HG03159 (cell line): Measurements from ENCODE around the gene PDE8A.

Experiments used
- ATAC-seq: cut with Tn5 transposase; IDR thresholded peaks from one replicate; pipeline ENCODE4 v1.9.1; 2021; ENCODE audit warnings: mild to moderate bottlenecking, moderate library complexity; ENCODE audit not compliant: unreplicated experiment

The PDE8A gene

DNA sequence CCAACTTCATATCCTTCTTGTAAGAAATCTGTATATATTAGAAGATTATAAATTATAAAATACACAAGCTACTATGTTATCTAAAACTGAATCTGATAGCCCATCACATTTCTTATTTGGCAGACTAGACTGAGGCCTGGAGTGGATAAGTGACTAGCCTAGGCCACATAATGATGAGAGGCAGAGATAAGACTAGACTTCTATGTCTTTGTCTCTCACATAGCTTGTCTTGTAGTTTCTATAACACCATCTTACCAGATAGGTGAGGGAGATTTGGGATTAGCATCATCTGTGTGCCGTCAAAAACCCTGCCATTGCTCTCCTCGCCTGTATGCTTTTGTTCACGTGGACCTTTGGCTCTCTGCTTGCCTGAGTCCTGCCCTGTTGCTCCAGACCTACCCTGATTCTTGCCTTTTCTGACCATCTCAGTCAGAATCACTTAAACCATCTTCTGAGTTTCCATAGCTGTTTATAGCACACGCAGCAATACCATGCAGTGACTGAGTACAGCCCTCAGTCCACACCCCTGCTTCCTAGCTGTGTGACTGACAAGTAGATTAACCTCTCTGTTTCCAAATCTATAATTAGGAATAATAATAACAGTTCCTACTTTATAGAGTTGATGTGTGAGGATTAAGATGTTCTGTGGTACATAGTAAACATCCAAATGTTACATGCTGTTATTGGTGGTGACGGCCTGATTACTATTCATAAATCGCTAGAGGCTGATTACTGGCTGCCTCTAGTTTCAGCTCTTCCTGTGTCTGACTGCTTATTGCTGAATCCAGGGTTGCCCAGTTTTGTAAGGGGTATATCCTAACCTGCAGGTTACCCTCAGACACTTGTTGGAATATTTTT is 49.7 kb downstream of the PDE8A start:
- ATAC-seq: no peak

DNA sequence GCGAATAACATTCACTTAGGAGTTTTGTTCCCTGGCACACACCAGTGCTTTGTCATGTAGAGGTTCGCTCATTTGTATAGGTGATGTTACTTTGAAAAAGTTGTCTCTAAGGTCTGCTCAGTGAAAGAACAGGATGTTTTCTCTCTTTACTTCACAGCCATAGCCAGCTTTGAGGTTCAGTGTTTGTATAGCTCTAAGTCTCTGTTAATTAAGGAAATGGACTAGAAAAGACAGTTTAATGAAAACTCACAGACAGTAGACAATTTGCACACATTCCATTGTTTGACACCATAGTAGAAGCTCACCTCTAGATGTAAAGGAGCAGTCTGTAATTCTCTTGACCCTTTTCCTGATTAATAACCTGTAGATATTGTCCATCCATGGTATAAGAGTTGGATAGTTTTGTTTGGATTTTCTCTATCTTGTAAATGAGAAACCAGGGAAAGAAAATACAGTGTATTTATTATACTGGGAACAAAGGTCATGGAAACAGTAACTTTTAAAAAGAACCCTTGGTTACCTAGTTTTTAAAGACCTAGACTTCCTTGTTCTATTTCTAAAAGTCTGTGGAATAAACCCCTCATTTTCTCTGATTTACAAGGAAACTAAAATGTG is 50.4 kb downstream of the PDE8A start:
- ATAC-seq: no peak

DNA sequence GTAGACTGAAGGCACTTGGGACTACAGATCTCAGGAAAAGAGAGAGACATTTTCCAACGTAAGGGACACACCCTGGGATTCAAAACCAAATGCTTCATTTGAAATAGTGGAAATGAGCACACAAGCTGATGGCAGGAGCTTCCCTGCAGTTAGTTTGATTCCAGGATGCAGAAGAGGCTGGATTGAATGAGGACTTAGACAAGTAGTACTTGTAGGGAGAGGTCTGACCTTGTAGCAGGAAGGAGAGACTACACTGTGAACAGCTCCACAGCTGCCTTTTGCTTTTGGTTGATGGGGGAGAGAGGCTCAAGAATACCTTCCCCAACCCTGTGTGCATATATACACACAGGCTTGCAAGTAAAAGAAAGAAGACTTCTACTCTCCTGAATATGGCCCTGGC is 51.5 kb downstream of the PDE8A start:
- ATAC-seq: no peak

DNA sequence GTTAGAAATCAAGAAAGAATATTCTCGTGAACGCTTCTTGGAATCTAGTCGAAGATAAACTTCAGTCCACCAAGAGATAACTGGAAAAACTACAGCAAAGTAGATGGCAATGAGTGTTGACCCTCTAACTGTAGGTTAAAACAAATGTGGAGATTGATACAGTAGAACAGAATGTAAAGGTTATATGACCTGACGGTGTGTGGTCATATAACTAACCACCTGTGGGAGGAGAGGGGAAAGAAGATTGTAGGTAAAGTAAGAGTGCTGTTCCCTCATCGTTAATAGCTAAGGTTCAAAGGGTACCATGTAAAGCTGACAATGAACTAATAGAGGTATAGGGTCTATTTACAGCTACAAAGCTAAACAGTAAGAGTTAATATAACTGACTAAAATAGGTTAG is 52.6 kb downstream of the PDE8A start:
- ATAC-seq: no peak

DNA sequence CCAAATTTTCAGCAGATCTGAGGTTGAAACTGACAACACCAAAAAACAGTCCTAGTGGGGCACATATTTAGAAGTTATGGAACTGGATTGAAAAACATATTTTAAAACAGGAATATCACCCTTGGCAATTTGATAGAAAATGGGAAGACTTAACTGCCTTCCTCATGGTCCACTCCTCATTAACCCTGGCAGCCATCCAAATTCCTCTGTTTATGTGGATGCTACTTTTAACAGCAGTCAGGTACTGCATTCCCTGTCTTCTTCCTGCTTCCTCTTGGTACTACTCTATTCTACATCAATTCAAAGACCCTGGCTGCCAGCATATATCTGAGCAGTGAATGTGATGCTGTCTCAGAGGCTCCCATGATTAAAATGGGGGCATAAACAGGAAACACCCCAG is 54.3 kb downstream of the PDE8A start:
- ATAC-seq: no peak

DNA sequence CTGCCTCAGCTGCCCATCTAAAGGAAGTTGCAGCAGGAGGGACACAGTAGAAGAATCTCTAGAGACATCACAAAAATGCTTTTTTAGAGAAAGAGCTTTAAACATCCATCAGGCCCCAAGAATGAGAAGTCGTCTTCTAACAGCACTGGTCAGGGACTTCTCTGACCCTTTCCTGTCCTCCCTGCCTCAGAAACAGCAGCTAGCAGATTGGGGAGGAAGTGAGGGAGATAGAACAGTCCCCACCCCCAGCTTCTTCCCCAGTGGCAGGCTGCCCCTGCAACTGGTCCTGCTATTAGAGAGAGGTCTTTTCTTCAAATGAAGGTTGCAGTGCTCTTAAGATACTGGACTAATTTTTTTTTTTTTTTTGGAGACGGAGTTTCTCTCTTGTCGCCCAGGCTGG is 55.1 kb downstream of the PDE8A start:
- no peak for ATAC-seq

DNA sequence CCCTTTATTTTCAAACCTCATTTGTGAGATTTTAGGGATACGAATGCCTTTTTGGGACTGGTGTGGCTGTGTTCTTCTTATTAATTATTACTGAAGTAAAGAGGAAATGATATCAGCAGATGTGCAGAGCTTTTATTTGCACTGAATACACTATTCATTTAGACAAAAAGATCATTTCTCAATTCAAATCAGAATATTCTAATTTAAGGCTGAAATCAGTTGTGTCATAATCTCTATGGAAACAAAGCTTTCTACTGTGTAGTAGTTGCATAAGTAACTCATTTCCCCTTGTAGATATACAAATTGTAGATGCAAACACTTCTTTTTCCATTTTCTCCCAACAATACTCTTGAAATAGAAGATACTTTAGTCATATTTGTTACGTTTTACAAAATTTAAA is 56.0 kb downstream of the PDE8A start:
- ATAC-seq: no peak

DNA sequence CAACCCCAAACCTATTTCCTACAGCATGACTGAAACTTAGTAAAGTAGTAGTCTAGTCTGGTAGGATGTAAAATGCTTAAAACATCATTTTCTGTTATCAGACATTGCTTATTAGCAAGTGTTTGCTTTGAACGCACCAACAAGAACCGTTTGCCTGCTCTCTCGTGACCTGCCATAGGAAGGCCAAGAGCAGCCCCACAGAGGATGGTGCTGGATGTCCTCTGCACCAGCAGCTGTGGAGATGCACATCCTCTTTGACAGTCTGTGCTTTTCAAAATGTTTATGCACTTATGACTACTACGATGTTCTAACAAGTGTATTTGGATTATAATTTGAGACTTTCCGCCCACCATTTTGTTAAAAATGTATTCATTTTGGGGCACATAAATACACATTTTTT is 59.6 kb downstream of the PDE8A start:
- ATAC-seq: no peak

DNA sequence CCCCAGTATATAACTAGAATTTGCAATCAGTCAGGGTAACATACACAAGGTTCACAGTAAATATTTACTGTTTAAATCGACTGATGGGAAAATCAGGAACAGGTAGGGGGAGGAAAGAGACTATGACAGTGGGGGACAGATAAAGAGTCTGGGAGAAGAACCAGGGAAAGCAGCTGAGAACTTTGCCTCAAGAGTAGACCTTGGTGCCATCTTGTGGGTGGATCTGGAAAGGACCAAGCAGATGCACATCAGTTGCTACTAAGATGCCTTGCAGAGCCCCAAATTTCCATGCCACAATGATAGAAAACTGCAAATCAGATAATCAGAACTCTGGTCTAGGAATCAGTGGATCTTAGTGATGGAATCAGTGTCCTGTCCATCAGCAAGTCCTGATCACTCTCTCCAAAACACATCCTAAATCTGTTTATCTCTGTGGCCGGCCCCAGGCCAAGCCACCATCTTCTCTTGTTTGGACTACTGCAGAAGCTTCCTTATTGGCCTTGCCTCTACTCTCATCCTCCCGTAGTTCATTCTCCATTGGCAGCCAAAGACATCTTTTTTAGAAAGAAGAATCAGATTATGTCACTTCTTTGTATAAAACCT is 62.7 kb downstream of the PDE8A start:
- no peak for ATAC-seq

DNA sequence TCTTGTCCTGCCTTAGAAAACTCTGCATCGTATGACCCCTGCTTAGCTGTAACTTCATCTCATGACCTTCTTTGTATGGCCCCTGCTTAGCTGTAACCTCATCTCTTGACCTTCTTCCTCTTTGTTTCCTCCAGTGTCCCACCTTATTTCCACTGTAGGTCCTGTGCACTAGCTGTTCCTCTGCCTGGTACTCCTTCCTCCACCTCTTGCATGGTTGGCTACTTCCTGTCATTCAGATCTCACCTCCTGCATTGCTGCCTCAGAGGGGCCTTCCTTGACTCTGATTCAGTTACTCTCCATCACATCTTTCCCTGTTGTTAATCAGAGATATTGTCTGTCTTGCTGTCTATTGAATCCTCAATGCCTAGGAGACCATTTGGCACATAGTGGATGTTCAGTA is 63.2 kb downstream of the PDE8A start:
- no peak for ATAC-seq

DNA sequence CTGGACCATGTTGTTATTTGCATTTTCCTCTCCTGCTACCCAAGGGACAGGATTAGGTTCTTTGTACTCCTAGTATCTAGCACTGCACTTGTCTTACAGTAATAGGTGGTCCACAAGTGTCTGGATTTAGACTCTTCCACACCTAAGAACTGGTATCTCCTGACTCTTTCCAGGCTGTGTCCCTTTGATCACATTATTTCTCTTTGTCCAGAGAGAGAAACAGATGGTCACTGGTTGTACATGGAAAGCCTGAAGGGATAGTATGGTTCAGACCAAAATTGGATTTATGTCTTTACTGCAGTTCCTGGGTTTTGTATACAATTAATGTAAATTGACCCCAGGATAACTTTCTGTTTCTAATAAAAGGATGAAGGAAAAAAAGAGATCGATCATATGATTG is 64.0 kb downstream of the PDE8A start:
- ATAC-seq: no peak

DNA sequence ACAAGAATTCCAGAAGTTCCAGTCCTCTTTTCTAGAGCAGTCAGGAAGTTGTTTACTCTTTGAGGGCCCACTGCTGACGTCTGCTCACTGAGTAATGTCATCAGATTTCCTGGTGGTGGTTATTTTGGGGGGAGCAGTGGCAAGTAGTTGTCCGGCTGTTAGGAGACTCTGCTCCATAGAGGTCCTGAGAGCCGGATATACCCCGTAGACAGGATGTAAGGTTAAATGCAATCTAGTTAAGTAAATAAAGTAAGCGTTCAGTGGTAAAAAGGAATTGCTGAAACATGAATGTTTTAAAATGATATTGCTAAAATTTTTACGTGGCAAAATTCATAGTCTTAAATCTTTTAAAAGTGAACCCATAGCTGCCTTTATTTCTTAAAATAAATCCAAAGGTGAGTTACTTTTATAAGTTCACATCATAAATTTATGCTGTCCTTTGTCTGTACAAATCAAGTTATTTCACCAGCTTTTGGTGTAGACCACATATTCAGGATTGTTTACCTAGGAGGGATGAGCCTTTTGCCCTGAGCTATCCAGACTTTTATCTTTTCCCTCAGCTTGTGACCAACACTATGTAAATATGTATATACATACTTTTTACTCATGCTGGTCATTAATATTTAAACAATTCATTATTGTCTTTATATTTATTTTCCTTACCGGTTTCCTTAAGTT is 65.8 kb downstream of the PDE8A start:
- no peak for ATAC-seq

DNA sequence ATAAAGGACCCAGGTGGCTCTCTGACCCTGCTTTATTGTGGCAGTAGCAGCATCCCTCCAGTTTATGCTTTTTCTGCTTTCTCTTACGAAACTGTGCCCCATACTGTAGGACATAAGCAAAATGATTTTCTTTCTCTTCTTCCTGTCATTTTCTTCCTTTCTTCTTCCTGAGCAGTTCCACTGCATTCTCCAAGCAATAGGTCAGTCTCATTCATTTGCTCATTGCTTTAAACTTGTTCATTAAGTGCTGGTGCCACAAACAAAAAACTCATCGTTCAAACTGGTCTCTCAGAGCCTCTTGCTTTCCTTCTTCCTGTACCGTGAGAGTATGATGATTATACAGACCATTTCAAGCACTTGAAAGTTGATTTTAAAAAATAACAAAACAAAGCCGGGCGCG is 66.8 kb downstream of the PDE8A start:
- ATAC-seq: no peak

DNA sequence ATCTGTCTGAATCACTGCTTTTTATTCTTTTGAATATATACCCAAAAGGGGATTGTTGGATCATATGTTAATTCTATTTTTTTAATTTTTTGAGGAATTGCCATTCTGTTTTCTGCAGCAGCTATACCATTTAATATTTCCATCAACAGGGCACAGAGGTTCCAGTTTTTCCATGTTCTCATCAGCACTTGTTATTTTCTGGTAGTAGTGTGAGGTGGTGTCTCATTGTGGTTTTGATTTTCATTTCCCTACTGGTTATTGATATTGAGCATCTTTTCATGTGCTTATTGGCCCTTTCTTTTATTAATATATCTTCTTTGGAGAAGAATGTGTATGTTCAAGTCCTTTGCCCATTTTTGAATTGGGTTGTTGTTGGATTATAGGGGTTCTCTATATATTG is 68.1 kb downstream of the PDE8A start:
- ATAC-seq: no peak

DNA sequence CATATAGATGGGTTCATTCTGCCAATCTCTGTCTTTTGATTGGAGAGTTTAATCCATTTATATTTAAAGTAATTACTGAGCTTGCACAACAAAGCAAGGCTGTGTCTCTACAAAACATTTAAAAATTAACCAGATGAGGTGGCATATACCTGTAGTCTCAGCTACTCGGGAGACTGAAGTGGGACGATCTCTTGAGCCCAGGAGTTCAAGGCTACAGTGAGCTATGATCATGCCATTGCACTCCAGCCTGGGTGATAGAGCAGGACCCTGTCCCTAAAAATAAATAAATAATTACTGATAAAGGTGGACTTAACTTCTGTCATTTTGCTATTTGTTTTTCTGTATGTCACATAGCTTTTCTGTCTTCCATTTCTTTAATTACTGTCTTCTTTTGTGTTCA is 78.1 kb downstream of the PDE8A start:
- ATAC-seq: no peak

DNA sequence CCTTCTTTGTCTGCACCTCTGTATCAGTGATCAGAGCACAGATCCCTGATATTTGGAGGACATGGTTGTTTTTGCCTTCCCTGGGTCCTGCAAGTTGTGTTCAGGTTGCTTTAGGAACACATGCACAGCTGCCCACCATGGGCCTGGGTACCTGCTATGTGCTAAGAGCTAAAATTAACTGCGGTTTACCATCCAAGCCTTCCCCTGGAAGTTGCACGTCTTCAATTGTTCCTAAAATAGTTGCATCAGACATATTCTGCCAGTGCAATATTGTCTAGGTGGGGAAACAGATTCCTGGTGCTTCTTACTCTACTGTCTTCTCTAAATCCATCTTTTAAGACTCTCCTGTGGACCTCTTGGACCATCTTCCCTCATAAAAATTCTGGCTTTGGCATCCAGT is 80.9 kb downstream of the PDE8A start:
- ATAC-seq: no peak

DNA sequence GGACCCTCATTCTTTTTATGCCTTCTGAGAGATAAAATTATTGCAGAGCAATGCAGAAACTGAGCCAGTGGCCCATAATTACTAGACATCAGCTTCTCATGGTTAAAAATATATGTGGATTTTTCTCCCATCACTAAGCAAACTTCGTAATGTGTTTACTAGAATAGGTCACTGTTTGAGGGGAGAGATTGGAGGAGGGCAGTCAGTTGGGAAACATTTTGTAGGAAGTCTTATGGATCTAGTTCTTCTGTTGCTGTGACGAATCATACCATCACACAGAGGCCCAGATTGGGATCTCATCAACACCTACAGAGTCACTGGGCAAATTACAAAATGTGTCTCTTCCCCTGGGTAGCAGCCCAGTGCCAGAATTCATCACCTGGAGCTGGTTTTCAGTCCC is 81.4 kb downstream of the PDE8A start:
- ATAC-seq: no peak

DNA sequence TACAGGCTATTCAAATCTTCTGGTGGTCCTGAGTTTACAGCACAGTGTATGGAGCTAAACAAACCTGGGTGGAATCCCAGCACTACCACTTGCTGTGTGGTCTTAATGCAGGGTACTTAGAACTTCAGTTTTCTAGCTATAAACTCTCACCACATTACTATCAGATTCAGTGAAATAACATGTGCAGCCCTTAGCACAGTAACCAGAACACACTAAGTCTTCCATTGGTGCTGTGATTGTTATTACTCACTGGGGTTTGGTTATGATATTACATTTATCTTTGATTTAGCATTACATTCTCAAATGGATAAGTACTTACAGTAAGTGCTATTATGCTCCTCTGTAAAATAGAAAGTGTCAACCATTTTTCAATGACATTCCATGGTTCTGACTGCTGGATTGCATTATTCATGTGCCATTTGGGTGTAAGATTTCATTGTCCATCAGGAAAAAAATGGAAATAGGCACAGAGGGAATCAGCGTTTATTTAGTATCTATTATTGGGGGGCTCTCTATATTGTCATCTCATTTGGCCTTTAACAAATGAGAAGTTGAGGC is 81.9 kb downstream of the PDE8A start:
- no peak for ATAC-seq

DNA sequence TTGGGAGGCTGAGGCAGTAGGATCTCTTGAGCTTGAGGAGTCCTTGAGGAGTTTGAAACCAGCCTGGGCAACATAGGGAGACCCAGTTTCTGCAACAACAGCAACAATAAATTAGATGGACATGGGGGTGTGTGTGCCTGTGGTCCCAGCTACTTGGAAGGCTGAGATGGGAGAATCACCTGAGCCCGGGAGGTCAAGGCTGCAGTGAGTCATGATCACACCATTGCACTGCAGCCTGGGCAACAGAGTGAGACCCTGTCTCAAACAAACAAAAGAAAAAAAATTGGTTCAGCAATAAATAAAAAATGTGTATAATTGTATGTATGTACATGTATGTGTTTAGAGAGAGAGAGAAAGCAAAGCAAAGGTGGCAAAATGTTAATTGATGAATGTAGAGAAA is 83.1 kb downstream of the PDE8A start:
- no peak for ATAC-seq

DNA sequence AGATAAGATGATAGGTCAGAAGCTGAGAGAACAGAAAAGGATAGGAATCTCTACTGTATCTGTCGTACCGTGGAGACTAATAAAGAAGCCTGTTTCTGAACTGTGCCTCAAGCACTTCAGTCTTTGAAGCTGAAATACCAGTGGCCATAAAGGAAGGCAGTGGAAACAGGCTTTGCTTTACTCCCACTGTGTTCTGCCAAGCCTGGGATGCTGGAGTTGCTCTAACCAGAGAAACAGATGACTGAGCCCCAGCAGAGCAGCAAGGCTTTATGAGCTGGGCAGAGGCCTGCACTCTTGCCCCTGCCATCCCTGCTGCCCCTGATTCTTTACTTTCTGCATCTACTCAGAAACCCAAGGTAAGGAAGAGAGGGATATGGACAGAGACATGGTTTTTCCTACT is 89.4 kb downstream of the PDE8A start:
- ATAC-seq: no peak

DNA sequence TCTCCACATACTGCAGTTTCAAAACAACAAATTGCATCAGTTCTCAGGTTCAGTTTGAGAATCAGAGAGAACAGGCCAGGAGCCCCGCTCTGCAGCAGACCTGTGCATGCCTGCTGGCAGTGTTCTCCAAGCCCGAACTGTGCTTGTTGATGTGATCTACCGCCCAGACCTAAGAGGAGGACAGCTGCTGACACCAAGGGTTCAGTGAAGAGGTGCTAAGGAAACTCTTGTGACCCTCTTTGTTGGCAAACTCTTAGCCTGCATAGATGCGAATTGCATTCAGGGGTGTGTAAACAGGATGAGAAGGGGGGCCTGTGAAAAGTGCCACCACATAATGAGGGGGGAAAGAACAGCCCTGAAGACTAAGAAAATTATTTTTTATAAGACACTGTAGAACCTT is 89.8 kb downstream of the PDE8A start:
- ATAC-seq: no peak
